ENCODE data around the gene GALNT2. TPM values are rescaled to one million over a fixed set of nuclear protein-coding genes. Genes with fewer than 3 reads are reported as not detected.

Gene GALNT2
- polyA plus RNA-seq, 1 donor: 62.2 TPM

DNA sequence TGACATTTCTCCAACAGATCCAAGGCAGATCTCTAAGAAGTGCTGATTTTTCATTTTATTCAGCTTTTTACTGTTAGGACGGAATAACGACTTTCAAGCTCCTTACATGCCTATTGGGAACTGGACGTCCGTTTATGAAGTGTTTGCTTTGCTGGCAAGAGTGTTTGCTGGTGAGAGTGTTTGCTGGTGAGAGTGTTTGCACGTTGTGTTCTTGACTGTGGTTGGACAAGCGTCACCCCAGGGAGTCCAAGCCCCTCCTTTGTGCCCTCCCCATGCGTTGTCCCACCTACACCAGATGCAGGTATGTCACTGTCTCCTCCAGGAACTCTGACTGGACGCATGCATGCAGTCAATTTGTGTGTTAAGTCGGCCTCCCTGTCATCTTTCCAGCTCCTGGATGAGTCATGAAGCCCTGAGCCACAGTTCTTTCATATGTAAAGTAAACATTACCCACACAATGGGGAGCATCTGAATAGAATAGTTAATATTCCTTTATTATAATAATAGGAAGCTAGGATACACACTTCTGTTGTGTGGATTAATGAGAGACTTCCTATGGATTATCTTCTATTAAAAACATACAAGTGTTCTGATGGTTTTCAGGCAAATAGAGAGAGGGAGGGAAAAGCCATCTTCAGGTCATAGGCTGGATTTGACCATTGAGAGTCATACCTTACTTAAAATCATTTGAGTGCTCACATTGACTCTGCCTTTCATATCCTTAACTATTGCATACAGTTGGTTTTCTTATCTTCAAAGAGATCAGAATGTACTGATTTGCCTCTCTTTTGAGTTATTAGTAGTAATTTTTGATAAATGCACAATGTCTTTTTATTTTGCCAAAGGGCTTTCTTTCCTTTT is 119.2 kb downstream of the GALNT2 start:
- no peak for DNase-seq (ENCODE audit: low read depth)

DNA sequence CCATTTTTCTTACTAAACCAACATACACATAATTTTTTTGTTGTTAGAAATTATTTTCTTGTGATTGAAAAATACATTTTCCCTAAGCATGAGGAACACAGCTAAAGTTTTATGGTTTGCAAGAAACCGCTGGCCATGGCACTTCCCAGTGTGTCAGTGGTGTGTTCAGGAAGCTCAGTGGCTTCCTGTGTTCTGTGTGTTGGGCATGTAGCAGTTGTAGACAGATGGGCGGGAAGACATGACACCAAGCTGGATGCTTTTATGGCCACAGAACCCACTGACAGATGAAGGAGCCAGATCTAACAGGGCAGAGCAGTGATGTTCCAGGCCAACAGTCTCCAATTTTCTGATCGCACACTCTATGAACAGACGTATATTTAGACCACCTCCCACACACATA is 119.8 kb downstream of the GALNT2 start:
- no peak for DNase-seq (ENCODE audit: low read depth)

DNA sequence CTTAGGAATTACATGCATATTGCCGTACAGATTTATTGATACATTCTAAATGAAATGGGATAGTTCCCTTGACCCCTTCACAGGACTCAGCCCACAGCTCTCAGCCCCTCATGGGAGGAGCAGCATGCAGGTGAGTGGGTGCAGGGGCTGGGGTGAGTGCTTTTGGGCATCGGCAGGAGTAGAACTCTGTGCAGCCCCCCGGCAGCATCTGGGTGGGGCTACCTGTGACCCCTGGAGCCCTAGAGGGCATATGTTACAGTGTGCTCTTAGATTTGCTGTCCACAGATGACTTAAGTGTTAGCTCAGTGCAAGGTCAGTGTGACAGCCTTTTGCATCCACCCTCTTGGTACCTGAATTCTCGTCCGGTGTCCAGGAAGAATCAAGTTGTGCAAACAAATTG is 120.3 kb downstream of the GALNT2 start:
- no peak for DNase-seq (ENCODE audit: low read depth)

DNA sequence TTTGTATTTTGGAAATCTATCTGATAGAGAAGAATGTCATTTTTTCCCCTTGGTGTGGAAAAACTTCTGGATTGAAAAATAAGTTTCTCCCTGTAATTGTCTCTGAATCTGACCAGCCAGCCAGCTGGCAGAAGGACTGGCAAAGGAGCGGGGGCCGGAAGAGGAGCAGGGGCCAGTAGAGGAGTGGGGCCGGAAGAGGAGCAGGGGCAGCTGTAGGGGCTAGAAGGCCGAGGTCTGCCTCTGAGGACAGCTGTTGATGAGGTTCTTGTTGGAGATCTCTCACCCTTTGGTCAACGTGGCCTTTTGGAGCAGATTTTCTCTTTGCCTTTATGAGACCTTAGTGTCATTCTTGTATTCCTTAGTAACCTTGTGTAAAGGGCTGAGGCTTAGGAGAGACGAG is 121.8 kb downstream of the GALNT2 start:
- no peak for DNase-seq (ENCODE audit: low read depth)

DNA sequence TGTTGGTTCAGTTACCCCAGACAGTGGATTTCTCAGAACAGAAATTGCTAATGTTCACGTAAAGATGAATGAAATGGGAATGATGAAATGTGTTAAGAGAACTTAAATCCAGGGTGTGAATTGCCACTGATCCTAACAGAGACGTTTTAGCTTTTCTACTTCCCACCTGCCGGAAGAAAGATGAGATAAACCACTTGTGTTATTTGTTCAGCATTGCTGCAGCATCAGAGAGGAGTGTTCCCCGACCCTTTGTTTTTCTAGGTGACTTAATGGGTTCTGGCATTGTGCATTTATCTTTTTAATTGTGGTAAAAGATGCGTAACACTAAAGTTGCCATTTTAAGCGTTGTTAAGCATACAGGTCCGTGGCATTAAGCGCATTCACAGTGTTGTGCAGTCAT is 122.3 kb downstream of the GALNT2 start:
- DNase-seq (ENCODE audit: low read depth): no peak

DNA sequence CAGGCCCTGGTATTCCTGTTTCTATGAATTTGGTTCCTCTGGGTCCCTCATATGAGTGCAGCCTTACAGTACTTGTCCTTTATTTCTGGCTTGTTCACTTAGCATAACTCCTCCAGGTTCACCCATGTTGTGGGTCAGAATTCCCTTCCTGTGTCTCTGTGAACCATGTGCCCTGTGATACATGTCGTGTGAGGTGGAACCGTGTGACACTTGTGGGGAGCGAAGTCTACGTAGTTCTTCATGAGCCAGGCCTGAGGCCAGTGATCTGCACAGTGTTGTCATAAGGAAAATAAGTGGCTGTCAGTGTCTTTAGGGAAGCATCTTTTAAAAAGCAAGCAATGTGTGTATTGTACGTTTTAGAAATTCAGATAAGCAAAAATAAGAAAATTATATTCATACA is 122.8 kb downstream of the GALNT2 start:
- DNase-seq (ENCODE audit: low read depth): no peak

DNA sequence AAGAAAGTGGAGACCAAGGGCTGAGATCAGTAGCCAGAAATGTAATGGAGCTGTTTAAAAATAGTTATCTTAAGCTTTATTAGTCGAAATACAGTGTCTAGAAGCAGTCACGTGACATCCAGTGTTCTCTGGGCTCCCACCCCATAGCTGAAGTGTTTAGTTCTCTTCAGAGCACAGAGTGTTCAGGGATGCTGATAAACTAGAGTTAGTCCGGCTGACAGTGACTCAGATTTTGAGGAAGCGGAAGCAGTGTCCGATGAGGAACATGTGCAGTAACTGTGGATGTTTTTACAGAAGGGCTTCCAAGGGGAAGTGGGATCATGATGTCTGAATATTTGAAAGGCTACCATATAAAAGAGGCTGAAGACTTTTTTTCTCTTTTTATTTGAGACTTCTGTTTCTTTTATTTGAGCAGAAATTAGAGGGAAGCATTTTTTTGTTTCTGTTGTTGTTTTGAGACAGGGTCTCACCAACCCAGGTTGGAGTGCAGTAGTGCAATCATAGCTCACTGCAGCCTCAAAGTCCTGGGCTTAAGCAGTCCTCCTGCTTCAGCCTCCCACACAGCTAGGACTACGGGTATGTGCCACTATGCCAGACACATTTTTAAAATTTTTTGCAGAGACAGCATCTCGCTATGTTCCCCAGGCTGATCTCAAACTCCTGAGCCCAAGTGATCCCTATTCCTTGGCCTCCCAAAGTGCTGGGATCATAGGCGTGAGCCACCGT is 124.2 kb downstream of the GALNT2 start:
- DNase-seq (ENCODE audit: low read depth): no peak

DNA sequence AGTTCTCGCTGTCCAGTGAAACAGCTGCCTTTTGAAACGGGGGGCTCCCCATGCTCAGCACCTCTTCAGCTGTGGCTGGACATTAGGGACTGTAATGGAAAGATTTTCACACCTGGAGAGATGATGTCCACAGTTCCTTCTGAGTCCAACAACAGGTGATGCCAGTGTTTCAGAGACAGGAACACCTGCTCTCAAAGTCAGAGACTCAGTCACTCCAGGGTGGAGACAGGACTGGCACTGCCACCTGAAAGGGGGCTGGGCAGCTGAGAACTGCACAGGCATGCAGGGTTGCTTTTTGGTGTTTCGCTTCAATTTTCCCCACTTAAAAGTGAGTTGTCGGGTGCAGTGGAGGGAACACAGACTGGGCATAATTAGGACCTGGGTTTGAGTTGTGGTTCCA is 124.8 kb downstream of the GALNT2 start:
- DNase-seq (ENCODE audit: low read depth): no peak

DNA sequence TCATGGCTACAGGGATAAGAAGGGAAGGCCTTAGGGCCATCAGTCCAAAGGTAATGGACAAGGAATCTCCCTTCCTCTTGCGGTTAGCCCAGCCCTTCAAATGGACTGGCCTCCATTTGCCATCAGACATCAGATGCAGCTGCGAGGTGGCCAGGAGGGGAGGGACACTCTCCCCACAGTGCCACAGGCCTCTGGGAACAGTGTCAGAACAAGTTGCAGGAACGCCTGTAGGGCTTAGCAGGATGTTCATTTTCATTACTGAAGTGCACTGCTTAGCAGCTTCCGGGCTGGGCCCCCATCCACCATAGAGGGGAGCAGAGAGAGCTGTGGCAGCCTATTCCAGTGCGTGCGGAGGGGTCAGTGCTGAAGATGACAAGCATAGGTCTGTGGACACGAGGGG is 127.5 kb downstream of the GALNT2 start:
- no peak for DNase-seq (ENCODE audit: low read depth)

DNA sequence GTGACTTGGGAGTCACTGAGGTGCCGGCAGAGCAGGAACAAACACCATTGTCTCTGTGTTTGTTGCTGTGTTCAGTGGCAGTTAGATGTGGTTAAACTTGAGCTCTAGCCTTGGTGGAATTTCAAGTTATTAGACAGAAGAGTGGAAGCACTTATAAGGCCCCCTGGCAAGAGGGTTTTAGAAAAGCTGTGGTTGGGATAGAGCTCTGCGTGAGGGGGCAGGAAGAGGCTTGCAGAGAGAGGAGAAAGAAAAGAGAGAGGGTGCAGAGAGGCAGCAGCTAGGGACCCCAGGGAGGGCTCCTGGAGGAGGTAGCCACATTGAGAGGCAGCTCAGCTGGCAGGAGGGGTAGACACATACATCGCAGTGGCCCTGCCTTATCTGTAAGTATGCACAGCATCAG is 128.2 kb downstream of the GALNT2 start:
- no peak for DNase-seq (ENCODE audit: low read depth)

DNA sequence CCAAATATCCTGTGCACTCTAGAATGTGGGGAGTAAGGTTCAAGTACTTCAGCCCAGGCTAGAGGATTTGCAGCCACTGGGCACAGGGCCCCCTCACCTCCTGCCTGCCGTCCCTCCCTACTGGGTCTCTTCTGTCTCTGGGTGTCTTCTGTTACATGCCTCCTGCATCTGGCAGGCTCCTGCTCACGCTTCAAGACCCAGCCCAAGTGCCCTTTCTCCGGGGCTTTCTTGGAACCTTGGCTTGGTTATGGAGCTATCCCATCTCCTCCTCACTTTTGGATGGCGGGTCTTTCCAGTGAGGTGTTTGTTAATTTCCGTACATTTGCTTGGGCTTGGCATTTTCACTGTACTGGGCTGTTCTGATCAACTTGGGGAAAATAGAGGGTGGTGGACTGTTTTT is 129.0 kb downstream of the GALNT2 start:
- no peak for DNase-seq (ENCODE audit: low read depth)

DNA sequence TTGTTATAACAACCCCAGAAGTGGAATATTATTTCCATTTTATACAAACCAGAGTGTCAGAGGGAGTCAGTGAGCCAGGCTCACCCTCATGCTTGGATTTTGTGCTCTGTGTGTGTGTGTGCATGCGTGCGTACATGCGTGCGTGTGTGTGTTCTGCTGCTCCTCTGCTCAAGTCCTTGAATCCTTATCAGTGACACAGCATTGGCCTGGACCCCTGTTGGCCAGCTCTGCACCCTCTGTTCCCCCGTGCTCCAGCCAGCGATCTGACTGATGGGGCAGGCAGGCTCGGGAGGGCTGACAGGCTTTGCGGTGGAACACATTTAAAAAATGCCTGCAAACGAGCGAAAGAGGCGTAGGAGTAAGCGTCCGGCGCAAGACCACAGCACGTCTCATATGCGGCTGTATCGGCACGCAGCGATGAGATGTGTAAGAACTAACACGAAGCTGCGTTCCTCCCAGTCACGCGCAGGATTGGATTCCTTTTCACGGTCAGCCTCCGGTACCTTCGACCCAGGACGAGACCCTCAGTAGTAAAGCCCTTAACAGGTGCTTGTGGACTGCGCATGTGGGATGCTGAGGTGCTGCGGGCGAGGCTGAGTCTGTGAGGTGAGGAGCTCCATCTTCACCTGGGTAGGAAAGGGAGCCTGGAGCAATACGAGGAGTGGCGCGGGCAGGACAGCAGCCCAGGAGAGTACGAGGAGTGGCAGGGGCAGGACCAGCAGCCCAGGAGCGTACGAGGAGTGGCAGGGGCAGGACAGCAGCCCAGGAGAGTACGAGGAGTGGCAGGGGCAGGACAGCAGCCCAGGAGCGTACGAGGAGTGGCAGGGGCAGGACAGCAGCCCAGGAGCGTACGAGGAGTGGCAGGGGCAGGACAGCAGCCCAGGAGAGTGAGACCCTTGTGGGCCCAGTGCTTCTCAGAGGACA is 130.9 kb downstream of the GALNT2 start:
- no peak for DNase-seq (ENCODE audit: low read depth)

DNA sequence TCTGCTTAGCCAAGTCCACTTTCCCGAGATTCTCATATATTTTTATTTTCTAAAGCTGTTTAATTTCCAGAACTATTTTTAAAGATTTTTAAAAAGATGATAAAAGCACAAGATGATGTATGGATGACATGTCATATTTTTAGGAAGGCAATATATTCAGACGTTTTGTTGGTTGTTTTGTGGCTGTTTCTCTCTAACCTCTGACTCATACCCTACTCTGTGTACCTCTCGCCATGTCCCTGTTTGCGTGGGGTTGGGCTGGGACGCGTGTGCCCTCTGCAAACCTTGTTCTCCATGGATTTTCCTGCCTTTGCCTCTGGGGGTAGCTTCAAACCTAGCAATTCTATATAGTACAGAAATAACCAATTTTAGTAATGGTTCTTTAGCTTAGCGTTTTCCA is 132.0 kb downstream of the GALNT2 start:
- DNase-seq (ENCODE audit: low read depth): no peak

DNA sequence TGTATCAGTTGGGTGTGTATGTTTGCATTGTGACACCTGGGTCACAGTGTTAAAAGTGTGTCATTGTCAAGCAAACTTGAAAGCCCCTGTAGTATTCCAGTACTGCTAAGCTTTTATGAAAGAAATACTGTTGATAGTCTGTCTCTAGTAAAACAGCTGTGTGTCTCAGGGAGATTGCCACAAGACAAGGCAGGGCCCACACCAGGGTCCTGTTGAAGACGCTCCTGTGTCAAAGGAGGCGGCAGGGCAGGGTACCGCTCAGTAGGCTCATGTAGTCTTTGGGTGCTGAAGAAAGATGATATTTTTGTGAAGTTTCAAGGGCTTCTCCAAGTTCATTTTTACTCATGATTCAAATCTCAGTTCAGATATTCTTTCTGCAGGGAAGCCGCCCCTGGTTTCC is 132.5 kb downstream of the GALNT2 start:
- DNase-seq (ENCODE audit: low read depth): no peak

DNA sequence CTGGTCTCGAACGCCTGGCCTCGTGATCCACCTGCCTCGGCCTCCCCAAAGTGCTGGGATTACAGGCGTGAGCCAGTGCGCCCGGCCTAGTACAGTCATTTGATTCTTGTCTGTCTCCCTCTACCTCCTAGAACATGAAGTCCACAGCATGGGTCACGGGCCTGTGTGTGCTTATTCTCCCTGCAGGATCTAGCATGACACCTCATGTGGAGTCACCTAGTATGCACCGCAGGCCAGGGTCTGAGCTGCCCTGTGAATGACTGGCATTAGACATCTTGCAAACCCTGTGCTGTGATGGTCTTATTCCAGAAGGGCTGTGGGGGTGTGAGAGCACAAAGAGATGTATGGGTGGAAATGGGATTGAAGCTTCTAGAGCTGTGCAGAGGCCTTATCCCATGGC is 133.2 kb downstream of the GALNT2 start:
- no peak for DNase-seq (ENCODE audit: low read depth)

DNA sequence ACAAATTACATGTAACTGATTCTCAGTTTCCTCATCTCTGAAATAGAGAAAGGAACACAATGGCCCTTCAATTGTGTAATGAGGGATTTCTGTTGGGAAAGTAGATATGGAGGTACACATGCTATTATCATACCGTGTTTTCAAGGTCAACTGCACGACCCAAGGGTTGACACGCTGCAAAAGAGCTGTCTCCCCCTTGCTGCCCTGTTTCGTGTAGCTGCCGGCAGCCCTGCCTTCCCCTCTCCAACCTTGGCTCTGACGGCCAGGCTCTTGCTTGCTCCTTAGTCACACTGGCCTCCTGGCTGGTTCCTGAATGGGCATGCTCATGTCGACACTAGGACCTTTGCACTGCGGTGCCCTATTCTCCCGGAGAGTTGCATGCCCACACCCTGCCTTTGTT is 134.4 kb downstream of the GALNT2 start:
- no peak for DNase-seq (ENCODE audit: low read depth)

DNA sequence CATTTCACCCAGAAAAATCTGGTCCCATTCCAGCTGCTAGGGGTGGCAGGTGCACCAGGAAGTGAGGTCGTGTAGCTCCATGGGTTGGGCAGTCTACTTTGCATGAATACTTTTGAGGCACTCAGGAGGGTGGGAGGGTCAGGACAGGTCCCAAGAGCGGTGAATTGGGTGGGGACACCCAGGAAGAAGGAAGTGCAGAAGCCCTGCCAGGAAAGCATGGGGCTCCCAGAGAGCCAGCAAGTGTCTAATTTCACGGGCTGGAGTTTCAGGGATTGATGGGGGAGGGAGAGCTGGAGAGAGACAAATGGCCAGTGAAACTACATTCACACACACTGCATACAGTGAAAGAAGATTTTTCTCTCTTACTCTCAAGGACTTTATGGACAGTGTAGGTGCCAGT is 137.8 kb downstream of the GALNT2 start:
- DNase-seq (ENCODE audit: low read depth): no peak

DNA sequence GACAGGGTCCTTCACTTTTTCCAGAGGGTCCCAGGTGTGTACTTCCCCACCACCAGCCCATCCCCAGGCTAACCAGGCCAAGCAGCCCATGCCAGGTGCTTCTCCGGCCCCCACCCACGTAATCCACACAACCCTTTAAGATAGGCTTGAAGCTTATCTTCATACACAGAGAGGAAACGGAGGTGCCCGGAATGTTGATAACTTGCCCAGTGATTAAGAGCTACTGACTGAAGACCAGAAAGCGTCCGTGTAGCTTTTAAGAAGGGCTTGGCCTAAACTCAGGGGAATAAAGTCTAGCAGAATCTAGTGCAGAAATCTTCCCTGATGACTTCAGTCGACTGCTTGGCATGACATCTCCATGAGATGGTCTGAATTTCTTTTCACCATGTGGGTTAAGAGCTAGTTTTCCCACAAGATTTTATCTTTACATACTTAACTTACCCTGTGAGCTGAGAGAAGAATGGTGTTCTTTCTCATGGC is 138.7 kb downstream of the GALNT2 start:
- DNase-seq (ENCODE audit: low read depth): no peak

DNA sequence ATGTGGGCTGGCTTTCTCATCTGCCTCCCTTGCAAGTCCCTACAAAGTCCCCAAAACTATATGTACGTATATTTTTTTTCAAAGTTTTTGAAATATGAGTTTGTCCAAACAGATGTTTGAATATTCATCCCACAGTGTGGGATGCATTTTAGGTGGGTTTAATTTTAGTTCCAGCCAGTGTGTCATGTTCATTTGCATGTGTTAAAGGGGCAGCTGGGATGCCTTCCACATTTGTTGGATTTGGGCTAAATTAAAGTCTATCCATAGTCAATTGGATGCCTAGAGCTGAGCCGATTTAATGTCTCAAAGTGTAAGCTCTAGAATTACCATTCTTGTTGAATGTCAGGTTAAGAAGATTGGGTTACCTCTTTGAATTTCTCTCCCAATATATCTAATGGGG is 139.2 kb downstream of the GALNT2 start:
- DNase-seq (ENCODE audit: low read depth): no peak

DNA sequence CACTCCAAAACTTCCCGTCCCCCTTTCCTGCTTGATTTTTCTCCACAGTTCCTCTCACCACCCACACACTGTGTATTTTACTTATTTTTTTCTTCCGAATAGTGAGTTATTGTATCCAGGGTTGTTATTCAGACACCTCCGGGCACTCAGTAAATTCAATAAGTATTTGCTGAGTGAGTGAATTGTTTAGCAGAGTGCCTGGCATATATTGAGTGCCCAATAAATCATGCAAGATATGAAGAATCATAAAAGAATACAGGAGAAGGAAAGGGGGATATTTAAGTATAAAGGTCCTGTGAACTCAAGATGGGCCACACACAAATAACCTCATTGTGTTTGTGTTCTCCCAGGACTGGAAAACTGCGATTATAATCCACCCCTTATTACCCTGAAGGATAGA is 139.9 kb downstream of the GALNT2 start:
- DNase-seq (ENCODE audit: low read depth): no peak

DNA sequence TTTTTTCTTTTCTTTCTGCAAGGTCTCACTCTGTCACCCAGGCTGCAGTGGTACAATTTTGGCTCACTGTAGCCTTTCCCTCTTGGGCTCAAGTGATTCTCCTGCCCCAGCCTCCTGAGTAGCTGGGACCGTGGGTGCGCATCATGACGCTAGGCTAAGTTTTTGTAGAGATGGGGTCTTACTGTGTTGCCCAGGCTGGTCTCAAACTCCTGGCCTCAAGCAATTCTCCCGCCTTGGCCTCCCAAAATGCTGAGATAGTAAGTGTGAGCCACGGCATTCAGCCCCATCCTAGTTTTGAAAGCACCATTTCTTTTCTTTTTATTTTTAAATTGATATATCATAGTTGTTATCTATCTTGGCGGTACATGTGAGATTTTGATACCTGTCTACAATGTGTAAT is 140.6 kb downstream of the GALNT2 start:
- no peak for DNase-seq (ENCODE audit: low read depth)

DNA sequence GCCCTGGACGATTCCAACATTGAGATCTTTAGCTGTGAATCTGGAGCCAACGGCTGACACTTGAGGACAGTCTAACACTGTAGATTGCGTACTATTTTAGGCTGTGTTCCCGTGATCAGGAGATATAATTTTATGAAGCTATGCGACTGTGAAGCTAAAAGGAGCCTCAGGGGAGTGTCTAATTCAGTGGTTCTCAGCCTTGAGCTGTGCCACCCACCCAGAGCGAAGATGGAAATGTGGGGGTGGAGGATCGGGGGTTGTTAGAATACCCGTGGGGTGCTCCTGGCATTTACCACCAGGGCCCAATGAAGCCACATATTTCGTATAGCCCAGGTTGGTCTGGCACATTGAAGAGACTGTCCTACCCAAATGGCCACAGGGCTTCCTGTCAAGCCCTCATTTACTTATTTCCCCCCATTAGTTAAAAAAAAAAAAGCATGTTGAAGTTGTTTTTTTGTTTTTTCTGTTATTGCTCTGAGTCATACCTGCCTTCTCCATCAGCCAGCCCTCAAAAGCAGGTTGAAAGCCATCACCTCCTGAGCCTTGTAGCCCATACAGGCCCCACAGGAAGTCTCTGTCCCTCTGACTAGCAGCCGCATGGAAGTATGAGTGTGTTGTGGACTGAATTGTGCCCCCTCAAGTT is 141.7 kb downstream of the GALNT2 start:
- DNase-seq (ENCODE audit: low read depth): no peak
